ENCODE results near the gene ANKRD28. TPM values are rescaled to one million over a fixed set of nuclear protein-coding genes. Genes with fewer than 3 reads are reported as not detected.
"Not testable (repeated sequence)": the region's sequence is repeated elsewhere in the genome, so short reads cannot be mapped to it uniquely, and the experiment has no call there.

Gene ANKRD28
- total RNA-seq, 1 experiment from 2014 or later: 82.6 TPM

GRCh38 chr3:15753056-15753710 lies 44.6 kb downstream of the ANKRD28 start:
- peak overlapping the region; percentile 38; the same call in 1 of the 2 replicates for H3K27ac ChIP-seq
- no peaks in the 10 kb centered on the region for H4K20me1 ChIP-seq (ENCODE audit: insufficient read depth)
- no peaks in the 10 kb centered on the region for H3K9me3 ChIP-seq (ENCODE audit: insufficient read depth, low read depth)
- ChIA-PET CTCF (no interaction called here), POLR2A (ENCODE audit: unreplicated experiment) (no interaction called here)
- H3K4me2 ChIP-seq: no peak overlapping the region
- no peak for DNase-seq
- H2AFZ ChIP-seq: no peak overlapping the region
- peaks cover 20% of the 10 kb centered on the region for H3K36me3 ChIP-seq (ENCODE audit: low read depth)
- H3K4me1 ChIP-seq (replicated peaks; ENCODE audit: insufficient read depth): peaks cover 6% of the 10 kb centered on the region; the same call in 1 of the 2 replicates
- no TSS peak for BruUV-seq (replicated peaks)
- H3K79me2 ChIP-seq (ENCODE audit: low read depth): peaks cover 11% of the 10 kb centered on the region; the same call in 1 of the 2 replicates
- no peaks in the 10 kb centered on the region for H3K27me3 ChIP-seq (ENCODE audit: insufficient read depth, low read depth)
- no peak for TF ChIP-seq EZH2 (IDR thresholded peaks at IDR 0.05; ENCODE audit: low read depth)
- TF ChIP-seq CTCF (conservative IDR thresholded peaks at IDR 0.05): no peak
- intact Hi-C loops (cut with micrococcal nuclease; ENCODE audit: unreplicated experiment): no loop called here
- 0 out of 2 replicates have a peak, but pooled peaks cover 3% of the 10 kb centered on the region for H3F3A ChIP-seq (ENCODE audit: insufficient read depth, low read depth)
- H3K4me3 ChIP-seq: no peak overlapping the region
- H3K9me2 ChIP-seq (ENCODE audit: insufficient read depth): no peaks in the 10 kb centered on the region

- H3K9me2 ChIP-seq (ENCODE audit: insufficient read depth): no peaks in the 10 kb centered on the region
- H3K9me3 ChIP-seq (ENCODE audit: insufficient read depth, low read depth): no peaks in the 10 kb centered on the region
- H3K27ac ChIP-seq: no peak overlapping the region
- POLR2A ChIA-PET (ENCODE audit: unreplicated experiment): interaction anchor here (0.6 kb wide), 2 partner anchors 12 to 554 kb away, joined by 3 to 8 read pairs; no protein-coding TSS in a partner anchor
- H3K79me2 ChIP-seq (ENCODE audit: low read depth): peaks cover 11% of the 10 kb centered on the region; the same call in 1 of the 2 replicates
- CTCF ChIA-PET: no interaction called here
- H3K27me3 ChIP-seq (ENCODE audit: insufficient read depth, low read depth): no peaks in the 10 kb centered on the region
- no peak for DNase-seq
- peaks cover 34% of the 10 kb centered on the region for H3K36me3 ChIP-seq (ENCODE audit: low read depth)
- intact Hi-C loops (cut with micrococcal nuclease; ENCODE audit: unreplicated experiment): no loop called here
- BruUV-seq (replicated peaks): no TSS peak
- no peak overlapping the region for H3K4me2 ChIP-seq
- H3F3A ChIP-seq (ENCODE audit: insufficient read depth, low read depth): 0 out of 2 replicates have a peak, but pooled peaks cover 3% of the 10 kb centered on the region
- no peak overlapping the region for H3K4me3 ChIP-seq
- TF ChIP-seq CTCF (conservative IDR thresholded peaks at IDR 0.05) (no peak), EZH2 (IDR thresholded peaks at IDR 0.05; ENCODE audit: low read depth) (no peak)
- no peak overlapping the region for H2AFZ ChIP-seq
- peaks cover 6% of the 10 kb centered on the region; the same call in 1 of the 2 replicates for H3K4me1 ChIP-seq (replicated peaks; ENCODE audit: insufficient read depth)
- H4K20me1 ChIP-seq (ENCODE audit: insufficient read depth): no peaks in the 10 kb centered on the region
Observed at GRCh38 chr3:15750879-15751278, 46.9 kb downstream of the ANKRD28 start.

GRCh38 chr3:15750143-15750542 lies 47.6 kb downstream of the ANKRD28 start:
- intact Hi-C loops (cut with micrococcal nuclease; ENCODE audit: unreplicated experiment): no loop called here
- Histone ChIP-seq H3K9me3 (ENCODE audit: insufficient read depth, low read depth) (no peaks in the 10 kb centered on the region), H3K4me2 (no peak overlapping the region), H3K9me2 (ENCODE audit: insufficient read depth) (no peaks in the 10 kb centered on the region), H2AFZ (no peak overlapping the region), H3K4me1 (replicated peaks; ENCODE audit: insufficient read depth) (peaks cover 6% of the 10 kb centered on the region; the same call in 1 of the 2 replicates), H3K27ac (no peak overlapping the region), H3K4me3 (no peak overlapping the region), H3K79me2 (ENCODE audit: low read depth) (peaks cover 11% of the 10 kb centered on the region; the same call in 1 of the 2 replicates), H3K27me3 (ENCODE audit: insufficient read depth, low read depth) (no peaks in the 10 kb centered on the region), H3F3A (ENCODE audit: insufficient read depth, low read depth) (0 out of 2 replicates have a peak, but pooled peaks cover 3% of the 10 kb centered on the region), H4K20me1 (ENCODE audit: insufficient read depth) (no peaks in the 10 kb centered on the region), H3K36me3 (ENCODE audit: low read depth) (peaks cover 34% of the 10 kb centered on the region)
- no TSS peak for BruUV-seq (replicated peaks)
- POLR2A ChIA-PET (ENCODE audit: unreplicated experiment): no interaction called here
- CTCF ChIA-PET: no interaction called here
- TF ChIP-seq EZH2 (IDR thresholded peaks at IDR 0.05; ENCODE audit: low read depth) (no peak), CTCF (conservative IDR thresholded peaks at IDR 0.05) (no peak)
- DNase-seq: no peak

- H3K4me2 ChIP-seq; H3K27me3 ChIP-seq (ENCODE audit: insufficient read depth, low read depth); H3K4me3 ChIP-seq; BruUV-seq (replicated peaks); CTCF ChIA-PET; H3K4me1 ChIP-seq (replicated peaks; ENCODE audit: insufficient read depth); H3K9me2 ChIP-seq (ENCODE audit: insufficient read depth); H3K27ac ChIP-seq; DNase-seq; H2AFZ ChIP-seq; H3K79me2 ChIP-seq (ENCODE audit: low read depth); H3K9me3 ChIP-seq (ENCODE audit: insufficient read depth, low read depth); H3F3A ChIP-seq (ENCODE audit: insufficient read depth, low read depth); POLR2A ChIA-PET (ENCODE audit: unreplicated experiment); H4K20me1 ChIP-seq (ENCODE audit: insufficient read depth); intact Hi-C loops (cut with micrococcal nuclease; ENCODE audit: unreplicated experiment): not testable (repeated sequence)
- peaks cover 22% of the 10 kb centered on the region for H3K36me3 ChIP-seq (ENCODE audit: low read depth)
Observed at GRCh38 chr3:15745896-15746295, 51.9 kb downstream of the ANKRD28 start.
